Measurements from ENCODE around the gene MFSD11.
"Not testable (repeated sequence)": the region's sequence is repeated elsewhere in the genome, so short reads cannot be mapped to it uniquely, and the experiment has no call there.

GRCh38 chr17:76787866-76788265 lies 49.9 kb downstream of the MFSD11 start:
- TF ChIP-seq CTCF (IDR thresholded peaks at IDR 0.05); POLR2A (IDR thresholded peaks at IDR 0.05); POLR2AphosphoS5 (IDR thresholded peaks at IDR 0.05; ENCODE audit: insufficient read depth in 1 of 2, low read depth in 1 of 2): not testable (repeated sequence)
